AG04450 (cell line): Measurements from ENCODE around the gene TNS3. TPM values are rescaled to one million over a fixed set of nuclear protein-coding genes. Genes with fewer than 3 reads are reported as not detected.

Experiments
- CTCF ChIA-PET: fragments of 300-600, 350-600 bp; formaldehyde crosslinking; extraction: SDS; loops from one replicate; lab custom pipeline; 2022; ENCODE audit warnings: antibody characterized with exemption, inconsistent platforms; lab: Charles Lee
- POLR2A ChIA-PET: fragments of 350-600 bp; formaldehyde crosslinking; extraction: SDS; loops from one replicate; lab custom pipeline; 2021; ENCODE audit warnings: antibody characterized with exemption, inconsistent platforms; lab: Yijun Ruan, JAX
- DNase-seq: peaks from one replicate; pipeline ENCODE4 v3.0.0-alpha.2; 2011; ENCODE audit warnings: low read depth, low spot score
- H3K27ac ChIP-seq: one replicate; pipeline ENCODE4 v1.5.1; 2012; ENCODE audit warnings: low read depth, low read length, control low read depth
- H3K27me3 ChIP-seq: one replicate; pipeline ENCODE4 v1.6.0; 2012; ENCODE audit warnings: low read length; ENCODE audit not compliant: control insufficient read depth, insufficient read depth
- H3K4me3 ChIP-seq: 2 replicates; pipeline ENCODE4 v1.5.1; 2011; ENCODE audit warnings: mild to moderate bottlenecking, low read depth, low read length, control low read depth
- H3K9me3 ChIP-seq: 2 replicates; pipeline ENCODE4 v1.5.1; 2012; ENCODE audit warnings: low read length; ENCODE audit not compliant: control insufficient read depth, insufficient read depth
- polyA plus RNA-seq: library from polyadenylated mRNA; depleted of rRNA; stranded (reverse); fragments of >200 nt; gene quantifications from 2 replicates; pipeline ENCODE4 v1.2.3, GENCODE V29; 2011
- TF ChIP-seq, protein P1 (sequence below): IDR thresholded peaks from 2 replicates; pipeline ENCODE4 v1.5.1; 2011; ENCODE audit warnings: low read depth, low read length, control low read depth, inconsistent platforms

The TNS3 gene
- polyA plus RNA-seq, 1 experiment: 131 TPM

DNA sequence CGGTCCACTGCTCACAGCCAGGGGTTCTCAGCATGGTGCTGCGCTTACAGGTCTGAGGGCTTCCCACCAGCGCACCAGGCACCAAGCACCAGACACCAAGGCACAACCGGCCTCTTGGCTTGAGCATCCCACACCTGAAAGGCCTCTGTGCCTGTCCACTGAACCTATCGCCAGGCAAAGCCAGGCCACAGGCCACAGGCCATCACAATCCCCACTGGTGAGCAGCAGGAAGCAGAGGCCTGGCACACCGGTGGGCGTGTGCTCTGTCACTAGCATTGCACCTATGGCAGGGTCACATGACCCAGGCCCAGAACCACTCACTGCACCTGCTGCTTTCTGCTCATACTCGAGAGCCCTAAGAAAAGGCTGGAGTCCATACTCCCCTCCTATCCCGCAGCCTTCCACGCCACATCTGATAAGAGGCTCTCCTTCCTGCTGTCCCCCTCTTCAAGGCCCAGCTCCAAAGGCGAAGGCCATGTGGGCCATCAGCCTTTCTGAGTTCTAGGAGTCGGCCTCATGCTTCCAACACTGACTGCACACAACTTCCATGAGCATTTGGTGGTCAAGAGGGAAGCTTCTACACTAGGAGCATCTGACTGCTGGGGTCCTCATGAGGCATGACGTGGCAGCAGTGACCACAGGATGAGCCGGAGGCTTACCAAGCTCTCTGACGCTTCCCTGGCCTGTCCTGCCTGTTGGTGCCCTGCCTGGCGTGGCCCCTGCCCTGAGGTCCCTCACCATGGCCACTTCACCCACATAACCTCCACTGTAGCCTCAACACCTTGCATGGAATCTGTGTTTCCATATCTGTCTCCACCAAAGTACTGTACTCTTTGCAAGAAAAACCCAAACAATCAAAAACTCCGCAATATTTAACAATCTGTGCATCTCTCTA lies 166.3 kb downstream of the TNS3 start:
- no peaks in the 10 kb centered on the region for H3K9me3 ChIP-seq
- H3K27ac ChIP-seq: no peak overlapping the region
- ChIA-PET CTCF (no interaction called here), POLR2A (no interaction called here)
- H3K27me3 ChIP-seq: no peaks in the 10 kb centered on the region
- no peak for DNase-seq
- H3K4me3 ChIP-seq: no peak overlapping the region
- TF ChIP-seq, protein P1, sequence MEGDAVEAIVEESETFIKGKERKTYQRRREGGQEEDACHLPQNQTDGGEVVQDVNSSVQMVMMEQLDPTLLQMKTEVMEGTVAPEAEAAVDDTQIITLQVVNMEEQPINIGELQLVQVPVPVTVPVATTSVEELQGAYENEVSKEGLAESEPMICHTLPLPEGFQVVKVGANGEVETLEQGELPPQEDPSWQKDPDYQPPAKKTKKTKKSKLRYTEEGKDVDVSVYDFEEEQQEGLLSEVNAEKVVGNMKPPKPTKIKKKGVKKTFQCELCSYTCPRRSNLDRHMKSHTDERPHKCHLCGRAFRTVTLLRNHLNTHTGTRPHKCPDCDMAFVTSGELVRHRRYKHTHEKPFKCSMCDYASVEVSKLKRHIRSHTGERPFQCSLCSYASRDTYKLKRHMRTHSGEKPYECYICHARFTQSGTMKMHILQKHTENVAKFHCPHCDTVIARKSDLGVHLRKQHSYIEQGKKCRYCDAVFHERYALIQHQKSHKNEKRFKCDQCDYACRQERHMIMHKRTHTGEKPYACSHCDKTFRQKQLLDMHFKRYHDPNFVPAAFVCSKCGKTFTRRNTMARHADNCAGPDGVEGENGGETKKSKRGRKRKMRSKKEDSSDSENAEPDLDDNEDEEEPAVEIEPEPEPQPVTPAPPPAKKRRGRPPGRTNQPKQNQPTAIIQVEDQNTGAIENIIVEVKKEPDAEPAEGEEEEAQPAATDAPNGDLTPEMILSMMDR: no peak

DNA sequence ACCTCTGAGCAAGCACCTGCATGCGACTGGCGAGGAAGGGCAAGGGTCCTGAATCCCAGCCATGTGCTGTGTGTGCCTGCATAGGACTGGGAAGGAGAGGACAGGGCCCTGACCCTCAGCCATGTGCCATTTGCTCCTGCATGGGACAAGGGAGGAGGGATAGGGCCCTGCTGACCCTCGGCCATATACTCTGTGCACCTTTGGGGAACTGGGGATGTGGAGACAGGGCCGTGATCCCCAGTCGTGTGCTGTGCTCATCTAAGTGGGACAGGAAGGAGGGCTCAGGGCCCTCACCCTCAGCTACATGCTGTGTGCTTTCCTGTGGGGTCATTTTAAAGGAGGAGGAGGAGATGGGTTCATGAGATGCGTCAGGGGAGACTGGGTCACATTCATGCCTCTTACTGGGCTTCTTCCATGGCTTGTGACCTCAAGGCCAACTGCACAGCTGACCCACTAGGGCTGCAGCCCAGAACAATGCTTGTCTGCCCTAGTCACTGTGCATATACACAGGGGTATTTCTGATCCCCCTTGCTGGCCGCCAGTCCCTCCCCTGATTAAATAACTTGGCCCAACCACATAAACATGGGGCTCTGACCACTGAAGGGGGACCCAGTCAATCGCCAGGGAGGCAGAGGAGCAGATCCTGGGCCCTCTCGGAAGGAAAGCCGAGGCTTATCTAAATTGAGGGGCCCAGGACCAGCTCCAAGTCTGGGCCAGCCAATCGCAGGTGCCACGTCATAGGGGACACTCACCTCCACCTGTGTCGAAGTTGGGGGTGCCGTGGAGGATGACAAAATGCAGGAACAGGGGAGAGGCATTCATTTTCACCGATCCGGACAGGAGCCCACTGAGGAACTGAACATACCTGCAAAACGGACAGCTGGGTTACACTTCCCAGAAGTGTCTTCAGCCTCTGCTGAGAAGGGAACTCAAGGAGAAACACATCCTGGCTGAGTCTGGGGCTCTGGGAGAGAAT lies 167.3 kb downstream of the TNS3 start:
- no peak for DNase-seq
- CTCF ChIA-PET: no interaction called here
- TF ChIP-seq, protein P1: no peak
- no peak overlapping the region for H3K27ac ChIP-seq
- POLR2A ChIA-PET: no interaction called here
- no peaks in the 10 kb centered on the region for H3K27me3 ChIP-seq
- no peaks in the 10 kb centered on the region; the same call in 1 of the 2 replicates for H3K9me3 ChIP-seq
- no peak overlapping the region for H3K4me3 ChIP-seq

DNA sequence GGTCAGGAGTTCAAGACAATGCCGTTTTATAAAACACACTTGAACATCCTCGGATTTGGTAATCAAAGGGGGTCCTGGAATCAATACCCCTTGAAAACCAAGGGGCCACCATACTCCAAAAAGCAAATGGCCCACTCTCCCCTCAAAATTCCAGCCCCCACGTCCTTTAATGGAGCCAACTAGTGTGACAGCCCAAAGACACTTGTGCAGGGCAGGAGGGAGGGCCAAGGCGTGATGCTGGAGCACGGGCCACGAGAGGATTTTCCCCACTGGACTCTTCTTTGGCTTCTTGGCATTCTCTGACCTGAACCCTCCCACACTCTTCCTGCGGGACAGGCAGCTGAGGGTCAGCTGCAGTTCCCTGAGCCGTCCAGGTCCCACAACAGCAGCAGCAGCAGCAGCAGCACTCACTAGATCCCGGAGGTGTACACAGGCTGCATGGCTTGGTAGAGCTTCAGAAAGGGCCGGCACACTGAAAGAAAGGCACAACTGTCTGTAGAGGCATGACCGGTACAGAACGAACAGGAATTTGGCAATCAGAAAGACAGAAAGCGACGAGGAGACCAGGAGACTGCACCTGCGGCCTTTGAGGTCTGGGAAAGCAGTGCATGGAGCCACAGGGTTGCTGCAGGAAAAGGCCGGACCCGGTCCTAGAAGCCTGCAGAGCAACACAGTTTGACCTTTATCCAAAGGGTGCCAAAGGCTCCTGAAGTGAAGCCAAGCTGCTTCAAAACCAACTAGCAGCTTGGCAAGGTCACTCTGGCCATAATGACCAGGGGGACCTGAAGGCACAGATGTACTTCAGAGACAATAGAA lies 168.2 kb downstream of the TNS3 start:
- TF ChIP-seq, protein P1: no peak
- Histone ChIP-seq H3K27ac (no peak overlapping the region), H3K9me3 (no peaks in the 10 kb centered on the region; the same call in 1 of the 2 replicates), H3K4me3 (no peak overlapping the region), H3K27me3 (no peaks in the 10 kb centered on the region)
- ChIA-PET CTCF (no interaction called here), POLR2A (no interaction called here)
- no peak for DNase-seq

DNA sequence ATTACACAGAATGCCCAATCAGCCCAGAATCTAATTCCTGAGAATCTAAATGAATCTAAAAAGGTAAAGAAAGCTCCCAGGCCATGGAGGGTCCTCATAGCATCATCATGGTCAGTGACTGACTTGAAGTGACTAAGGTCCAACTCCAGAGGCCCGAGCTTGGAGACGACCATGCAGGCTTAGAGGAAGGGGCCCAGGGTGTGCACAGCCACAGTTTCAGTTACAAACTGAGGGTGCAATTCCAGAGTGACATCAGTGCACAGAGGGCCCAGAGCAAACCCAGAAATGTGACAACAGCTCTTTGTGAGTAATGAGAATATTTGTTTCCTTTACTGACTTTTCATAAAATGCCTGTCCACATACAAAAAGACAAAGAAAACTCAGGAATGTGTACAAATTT lies 170.0 kb downstream of the TNS3 start:
- TF ChIP-seq, protein P1: no peak
- Histone ChIP-seq H3K9me3 (no peaks in the 10 kb centered on the region; the same call in 1 of the 2 replicates), H3K4me3 (no peak overlapping the region), H3K27ac (no peak overlapping the region), H3K27me3 (no peaks in the 10 kb centered on the region)
- ChIA-PET POLR2A (no interaction called here), CTCF (interaction anchor here (1.8 kb wide), 1 partner anchor 9 kb away, joined by 5 read pairs; no protein-coding TSS in a partner anchor)
- no peak for DNase-seq
